HG03139 (cell line): ENCODE results near the gene N4BP3.

Experiments used
- ATAC-seq: cut with Tn5 transposase; IDR thresholded peaks from one replicate; pipeline ENCODE4 v1.9.1; 2021; ENCODE audit not compliant: unreplicated experiment

N4BP3 gene

GRCh38 chr5:178098685-178099084 lies 14.6 kb upstream of the N4BP3 start:
- no peak for ATAC-seq

DNA sequence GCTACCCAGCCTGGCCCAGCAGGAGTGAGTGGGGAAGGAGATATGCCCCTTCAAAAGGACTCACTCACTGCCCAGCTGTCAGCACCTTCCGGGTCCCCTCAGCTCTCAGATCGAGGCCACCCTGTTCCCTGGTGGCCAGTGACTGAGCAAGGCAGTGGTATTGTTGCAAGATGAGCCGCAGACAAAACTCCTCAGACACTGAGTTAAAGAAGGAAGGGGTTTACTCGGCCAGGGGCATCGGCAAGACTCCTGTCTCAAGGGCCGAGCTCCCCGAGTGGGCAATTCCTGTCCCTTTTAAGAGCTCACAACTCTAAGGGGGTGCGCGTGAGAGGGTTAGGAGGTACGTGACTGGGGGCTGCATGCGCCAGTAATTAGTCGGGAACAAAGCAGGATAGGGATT lies 9.7 kb upstream of the N4BP3 start:
- ATAC-seq: no peak

GRCh38 chr5:178104492-178104891 lies 8.8 kb upstream of the N4BP3 start:
- ATAC-seq: no peak

- no peak for ATAC-seq
Observed at GRCh38 chr5:178106086-178106485, 7.2 kb upstream of the N4BP3 start.

DNA sequence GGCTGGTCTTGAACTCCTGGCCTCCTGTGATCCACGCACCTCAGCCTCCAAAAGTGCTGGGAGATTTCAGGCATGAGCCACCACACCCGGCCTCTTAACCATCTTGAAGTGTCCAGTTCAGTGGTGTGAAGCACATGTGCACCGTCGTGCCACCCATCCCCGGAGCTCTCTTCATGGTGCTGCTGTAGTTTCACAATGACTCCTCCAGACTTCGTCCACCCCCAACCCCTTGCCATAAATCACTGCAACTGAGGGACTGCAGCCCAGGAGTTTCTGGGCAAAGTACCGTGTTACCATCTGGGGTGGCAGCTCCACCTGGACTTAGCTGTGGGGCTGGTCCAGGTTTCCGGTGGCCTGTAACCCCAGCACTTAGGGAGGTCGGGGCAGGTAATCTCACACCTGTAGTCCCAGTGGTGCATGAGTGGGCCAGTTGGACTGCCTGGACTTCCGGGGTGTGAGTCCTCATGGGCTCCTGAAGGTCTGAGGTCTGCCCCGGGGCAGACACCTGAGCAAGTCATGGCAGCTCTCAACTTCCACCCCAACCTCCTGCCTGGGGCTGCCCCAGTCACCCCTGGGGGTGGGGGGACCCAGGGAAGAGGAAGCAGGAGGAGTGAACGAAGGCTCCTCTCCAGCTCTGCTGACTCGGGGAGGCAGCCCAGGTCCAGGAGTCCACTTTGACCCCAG lies 6.6 kb upstream of the N4BP3 start:
- no peak for ATAC-seq

- ATAC-seq: no peak
Observed at GRCh38 chr5:178107756-178108310, 5.5 kb upstream of the N4BP3 start.

DNA sequence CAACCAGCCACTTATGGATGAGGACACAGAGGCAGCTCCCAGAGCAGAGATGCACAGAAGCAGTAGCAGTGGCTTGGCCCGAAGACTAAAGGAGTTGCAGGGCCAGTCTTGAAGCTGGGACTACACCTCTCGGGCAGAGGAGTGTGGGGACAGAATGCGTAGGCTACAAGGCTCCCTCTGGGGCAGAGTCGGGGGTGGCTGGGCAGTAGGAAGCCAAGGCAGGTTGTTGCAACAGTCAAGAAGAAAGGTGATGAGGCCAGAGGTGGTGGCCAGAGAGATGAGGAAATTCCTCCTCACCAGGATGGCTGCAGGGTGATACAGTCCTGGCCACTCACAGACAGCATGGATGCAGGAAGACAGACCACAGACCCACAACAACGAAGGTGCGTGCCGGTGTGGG lies 4.9 kb upstream of the N4BP3 start:
- no peak for ATAC-seq

DNA sequence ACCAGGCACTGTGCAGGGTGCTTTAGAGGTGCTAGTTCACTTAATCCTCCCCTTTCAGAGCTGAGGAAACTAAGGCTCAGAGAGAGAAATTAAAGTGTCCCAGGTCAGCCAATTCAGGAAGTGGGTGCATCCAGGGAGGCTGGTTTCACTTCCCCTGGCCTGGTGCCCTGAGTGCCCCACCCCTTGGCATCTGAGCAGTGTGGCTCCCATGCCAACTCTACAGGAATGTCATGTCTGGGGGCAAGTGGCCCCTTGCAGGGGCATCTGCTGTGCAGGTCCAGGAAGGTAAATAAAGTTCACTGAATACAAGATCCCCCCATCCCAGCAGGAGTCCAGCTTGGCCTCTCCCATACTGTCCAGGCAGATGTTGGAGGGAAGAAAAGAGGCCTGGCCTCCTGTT lies 4.4 kb upstream of the N4BP3 start:
- ATAC-seq: no peak

DNA sequence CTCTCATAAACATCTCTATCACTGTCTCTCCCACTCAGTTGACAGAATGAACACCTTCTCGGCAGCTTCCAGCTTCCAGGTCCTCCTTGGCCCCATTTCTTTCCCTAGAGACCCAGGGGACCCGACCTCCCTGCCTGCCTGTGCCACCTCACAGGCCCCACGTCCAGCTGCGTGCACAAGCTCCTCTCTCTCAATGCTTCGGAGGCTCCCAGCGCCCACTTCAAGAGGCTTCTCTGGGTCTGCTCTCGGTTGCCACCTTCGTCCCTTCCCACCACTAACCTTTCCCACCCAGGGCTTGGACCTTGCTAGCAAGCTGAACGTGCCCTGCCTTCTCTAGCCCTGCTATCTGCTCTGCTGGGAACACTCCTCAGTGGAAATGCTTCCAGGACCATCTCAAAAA lies 2.8 kb upstream of the N4BP3 start:
- no peak for ATAC-seq

- ATAC-seq: no peak
Observed at GRCh38 chr5:178111925-178112324, 1.4 kb upstream of the N4BP3 start.

DNA sequence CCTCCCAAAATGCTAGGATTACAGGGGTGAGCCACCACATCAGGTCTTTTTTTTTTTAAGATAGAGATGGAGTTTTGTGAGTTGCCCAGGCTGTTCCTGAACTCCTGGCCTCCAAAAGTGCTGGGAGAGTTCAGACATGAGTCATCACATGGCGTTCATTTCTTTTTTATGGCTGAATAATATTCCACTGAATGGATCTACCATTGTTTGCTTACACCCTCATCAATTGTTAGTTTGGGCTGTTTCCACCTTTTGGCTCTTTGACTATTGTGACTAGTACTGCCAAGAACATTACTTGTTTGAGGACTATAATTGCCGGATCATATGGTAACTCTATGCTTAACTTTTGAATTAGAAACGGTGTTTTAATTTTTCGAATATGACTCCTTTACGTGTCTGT lies 787 bp upstream of the N4BP3 start:
- ATAC-seq: no peak

- ATAC-seq: no peak
Observed at GRCh38 chr5:178113841-178114324, 551 bp downstream of the N4BP3 start.

DNA sequence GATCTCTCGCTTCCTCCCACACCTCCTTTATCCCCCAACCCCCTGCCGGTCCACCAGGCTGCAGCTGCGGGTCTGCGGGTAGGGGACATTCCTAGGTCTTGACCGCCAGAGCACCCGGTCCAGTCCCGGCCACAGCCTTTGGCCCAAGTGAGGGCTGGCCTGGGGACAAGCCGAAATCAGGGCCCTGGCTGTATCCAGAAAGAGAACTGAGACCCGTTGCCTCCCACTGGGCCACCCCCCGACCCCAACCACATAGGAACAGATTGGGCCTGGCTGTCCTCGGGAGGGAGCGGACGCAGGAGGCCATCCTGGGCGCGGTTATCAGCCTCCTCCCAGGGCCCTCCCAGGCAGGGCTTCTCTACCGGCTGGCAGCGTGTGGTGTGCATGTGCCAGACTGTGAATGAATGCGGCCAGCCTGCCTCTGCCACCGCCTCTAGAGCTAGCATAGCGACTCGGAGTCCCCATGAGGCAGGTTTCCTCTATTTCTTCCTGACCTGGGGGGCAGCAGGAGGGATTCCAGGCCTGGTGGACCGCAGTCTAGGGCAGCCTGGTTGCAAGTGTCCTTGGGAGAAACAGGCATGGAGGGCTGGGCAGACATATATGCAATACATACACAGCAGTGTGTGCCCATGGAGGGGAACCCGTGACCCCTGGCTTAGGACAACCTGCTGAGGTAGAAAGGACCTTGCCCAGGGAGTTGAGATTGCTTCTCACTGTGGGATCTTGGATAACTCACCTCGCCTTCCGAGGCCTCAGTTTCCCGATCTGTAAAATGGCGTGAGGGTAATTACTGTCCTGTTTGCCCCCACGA lies 1.2 kb downstream of the N4BP3 start:
- ATAC-seq: no peak

GRCh38 chr5:178115136-178115813 lies 1.9 kb downstream of the N4BP3 start:
- ATAC-seq: no peak

DNA sequence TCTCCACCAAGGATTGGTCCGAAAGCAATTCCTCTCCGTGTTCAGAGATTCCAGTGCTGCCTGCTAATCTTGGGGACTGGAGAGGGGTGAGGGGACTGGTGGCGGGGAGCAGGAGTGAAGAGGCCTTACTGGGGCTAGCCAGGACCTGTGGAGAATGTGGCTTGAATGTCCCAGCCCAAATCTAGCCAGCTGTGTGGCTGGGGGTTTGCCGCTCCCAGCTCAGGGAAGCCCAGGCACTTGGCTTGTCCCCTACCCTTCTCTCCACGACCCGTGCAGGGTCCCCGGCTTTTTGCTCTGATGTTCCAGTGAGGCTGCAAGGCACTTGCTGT lies 2.4 kb downstream of the N4BP3 start:
- ATAC-seq: no peak

DNA sequence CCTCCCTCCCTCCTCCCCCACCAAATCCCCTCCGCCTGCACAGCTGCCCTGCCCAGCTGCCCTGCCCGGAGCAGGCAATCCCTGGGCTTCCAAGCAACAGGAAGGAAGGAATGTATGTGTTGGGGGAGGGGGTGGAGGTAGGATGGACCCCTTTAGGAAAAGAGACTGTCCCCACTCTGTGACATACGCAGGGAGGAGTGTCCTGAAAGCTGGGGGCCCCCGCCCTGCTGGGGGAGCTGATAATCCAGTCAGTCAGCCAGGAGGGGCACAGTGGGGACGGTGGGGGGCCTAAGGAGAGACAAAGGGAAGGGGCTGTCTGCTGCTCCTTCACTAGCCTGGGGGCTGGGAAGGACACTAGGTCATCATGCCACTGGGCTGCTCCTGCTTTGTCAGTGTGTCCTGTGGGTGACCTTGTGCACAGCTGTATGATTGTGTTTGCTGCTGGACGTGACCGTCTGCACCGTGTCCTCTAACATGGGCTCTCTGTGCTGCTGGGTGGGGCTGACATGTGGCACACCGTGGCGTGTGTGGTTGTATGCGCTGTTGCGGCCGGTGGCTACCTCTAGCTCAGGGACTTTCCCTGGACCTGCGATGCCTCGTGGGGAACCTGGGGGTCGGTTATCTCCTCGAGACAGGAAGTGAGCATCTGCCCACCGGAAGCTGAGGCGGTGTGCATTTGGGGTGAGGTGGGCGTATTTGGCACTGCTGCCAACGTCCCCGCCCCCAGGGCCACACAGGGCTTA lies 3.0 kb downstream of the N4BP3 start:
- ATAC-seq: peak; percentile 22

- ATAC-seq: no peak
Observed at GRCh38 chr5:178117923-178118701, 4.8 kb downstream of the N4BP3 start.

GRCh38 chr5:178119915-178120606 lies 6.7 kb downstream of the N4BP3 start:
- ATAC-seq: no peak

DNA sequence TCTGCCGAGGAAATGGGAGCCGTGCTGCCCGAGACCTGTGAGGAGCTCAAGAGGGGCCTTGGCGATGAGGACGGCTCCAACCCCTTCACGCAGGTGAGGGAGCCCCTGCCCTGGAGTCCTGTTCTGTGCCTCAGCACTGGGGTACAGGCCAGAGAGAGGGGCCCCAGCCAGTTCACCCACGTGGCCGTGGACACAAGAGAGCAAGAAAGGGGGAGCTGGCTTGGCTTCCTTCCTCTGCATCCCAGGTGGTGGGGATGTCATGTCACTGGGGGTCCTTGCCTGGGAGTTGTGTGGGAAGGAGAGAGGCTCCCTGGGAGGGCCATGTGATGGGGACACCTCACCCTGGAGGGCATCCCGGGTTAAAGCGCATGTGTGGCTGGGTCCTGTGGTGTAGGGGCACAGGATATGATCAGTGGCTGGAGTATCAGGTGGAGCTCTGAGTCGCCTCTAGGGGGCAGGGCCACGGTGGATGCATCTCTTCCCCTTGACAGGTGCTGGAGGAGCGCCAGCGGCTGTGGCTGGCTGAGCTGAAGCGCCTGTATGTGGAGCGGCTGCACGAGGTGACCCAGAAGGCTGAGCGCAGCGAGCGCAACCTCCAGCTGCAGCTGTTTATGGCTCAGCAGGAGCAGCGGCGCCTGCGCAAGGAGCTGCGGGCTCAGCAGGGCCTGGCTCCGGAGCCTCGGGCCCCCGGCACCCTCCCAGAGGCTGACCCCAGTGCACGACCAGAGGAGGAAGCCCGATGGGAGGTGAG lies 7.5 kb downstream of the N4BP3 start:
- ATAC-seq: peak; percentile 78
